Upper lobe of left lung (tissue), 6 donors: Measurements from ENCODE around the gene CPAMD8. TPM values are rescaled to one million over a fixed set of nuclear protein-coding genes. Genes with fewer than 3 reads are reported as not detected.
A peak's percentile ranks its signal among the peaks of the same experiment; 100 is the strongest.

Source experiments
- ATAC-seq, 2 donors: fragments of 200-7000 bp; cut with Tn5 transposase; one replicate each; pipeline ENCODE4 v1.9.1; 2022; ENCODE audit warnings: mild to moderate bottlenecking in 2 of 2, moderate library complexity in 2 of 2; ENCODE audit not compliant: low FRiP score in 2 of 2
- DNase-seq, 2 donors: peaks; one replicate each; pipeline ENCODE4 v3.0.0-alpha.2; 2019 to 2020
- H3K27ac ChIP-seq, 4 donors: fragments of 200-600 bp; sonication (generic); one replicate each; pipeline ENCODE4 v1.5.1; 2016 to 2019
- H3K27me3 ChIP-seq, 4 donors: fragments of 200-600 bp; sonication (generic); one replicate each; pipeline ENCODE4 v1.5.1; 2017 to 2019
- H3K36me3 ChIP-seq, 4 donors: fragments of 200-600 bp; sonication (generic); one replicate each; pipeline ENCODE4 v1.5.1; 2016 to 2019
- H3K4me1 ChIP-seq, 4 donors: fragments of 200-600 bp; sonication (generic); one replicate each; pipeline ENCODE4 v1.5.1; 2018 to 2019
- H3K4me3 ChIP-seq, 4 donors: fragments of 200-600 bp; sonication (generic); one replicate each; pipeline ENCODE4 v1.5.1; 2017 to 2019; ENCODE audit warnings: mild to moderate bottlenecking in 2 of 4, moderate library complexity in 1 of 4
- H3K9me3 ChIP-seq, 4 donors: fragments of 200-600 bp; sonication (generic); one replicate each; pipeline ENCODE4 v1.5.1; 2018 to 2019
- CTCF ChIP-seq, 6 experiments: fragments of 450-650 bp in 4 of 6; fragments of 200-600 bp in 2 of 6; sonication (generic) in 2 of 6; IDR thresholded peaks; one replicate each; pipeline ENCODE4 v1.5.1; 2016 to 2019; ENCODE audit warnings: antibody characterized with exemption in 6 of 6
- EP300 ChIP-seq, 4 donors: sonication (generic); formaldehyde crosslinking; IDR thresholded peaks; one replicate each; pipeline ENCODE4 v1.5.1; 2017; ENCODE audit warnings: antibody characterized with exemption in 4 of 4, control low read depth in 2 of 4
- POLR2A ChIP-seq, 4 donors: fragments of 450-650 bp; IDR thresholded peaks; one replicate each; pipeline ENCODE4 v1.5.1; 2016 to 2017; ENCODE audit warnings: antibody characterized with exemption in 4 of 4, mild to moderate bottlenecking in 2 of 4
- POLR2AphosphoS5 ChIP-seq, 2 donors: sonication (generic); formaldehyde crosslinking; IDR thresholded peaks; one replicate each; pipeline ENCODE4 v1.5.1; 2017; ENCODE audit warnings: antibody characterized with exemption in 2 of 2
- WGBS, 2 donors: methylation state at CpG; one replicate each; pipeline ENCODE4 v1.1.5; 2017 to 2018; 5-methylcytosine and 5-hydroxymethylcytosine counted together
- total RNA-seq, 6 donors: library from RNA; depleted of rRNA in 4 of 6; stranded (reverse); fragments of >200 nt in 4 of 6; gene quantifications; one replicate each; pipeline versions ENCODE4 v1.1.0 to v1.2.1, GENCODE V29; 2016 to 2021
- donor health status: DM: no; HTN: no; CAD: no; lungs with moderate emphysema.
- donor health status: DM: no; HTN: yes; CAD: no; lungs with severe emphysema.

Gene CPAMD8
- total RNA-seq, 6 donors from 2014 or later = 35.8 to 262 (median 61.1) TPM

- ATAC-seq = no peak
- 93 to 95% methylated on average over 3 to 5 of the region's 5 CpGs for WGBS, 2 donors
- H3K4me3 ChIP-seq = no peak overlapping the region
- no peak overlapping the region for H3K27ac ChIP-seq
- H3K9me3 ChIP-seq = peaks cover 0 to 3% (median 0%) of the 10 kb centered on the region in 4 donors
- H3K4me1 ChIP-seq = no peaks in the 10 kb centered on the region
- H3K36me3 ChIP-seq = peaks cover 3 to 53% (median 35%) of the 10 kb centered on the region in 4 donors
- no peaks in the 10 kb centered on the region for H3K27me3 ChIP-seq
- TF ChIP-seq POLR2A (IDR thresholded peaks at IDR 0.05) (no peak), CTCF (IDR thresholded peaks at IDR 0.05) (no peak), POLR2AphosphoS5 (IDR thresholded peaks at IDR 0.05) (no peak), EP300 (IDR thresholded peaks at IDR 0.05) (no peak)
- DNase-seq = no peak
Measured at GRCh38 chr19:17054746-17055145, 28.1 kb upstream of the CPAMD8 start.

GRCh38 chr19:17052439-17052838 lies 25.8 kb upstream of the CPAMD8 start:
- Histone ChIP-seq H3K27ac (no peak overlapping the region), H3K4me1 (peaks cover 0 to 5% (median 0%) of the 10 kb centered on the region in 4 donors), H3K9me3 (no peaks in the 10 kb centered on the region), H3K4me3 (no peak overlapping the region), H3K27me3 (no peaks in the 10 kb centered on the region), H3K36me3 (peaks cover 0 to 37% (median 15%) of the 10 kb centered on the region in 4 donors)
- TF ChIP-seq CTCF (IDR thresholded peaks at IDR 0.05) (peak; percentile 33 to 68 (median 60)), POLR2AphosphoS5 (IDR thresholded peaks at IDR 0.05) (no peak)
- peak in 1 of 2 donors; percentile 30 for DNase-seq
- ATAC-seq = peak; percentile 12 to 65
- 48 to 64% methylated on average over 8 of the region's 8 CpGs for WGBS, 2 donors

- peak in 1 of 2 donors; percentile 51 for DNase-seq
- H3K27me3 ChIP-seq = no peaks in the 10 kb centered on the region
- 81 to 82% methylated on average over 16 to 18 of the region's 18 CpGs for WGBS, 2 donors
- peaks cover 0 to 29% (median 8%) of the 10 kb centered on the region in 4 donors for H3K36me3 ChIP-seq
- TF ChIP-seq EP300 (IDR thresholded peaks at IDR 0.05) = no peak
- H3K27ac ChIP-seq = no peak overlapping the region
- no peaks in the 10 kb centered on the region for H3K9me3 ChIP-seq
- no peak overlapping the region for H3K4me3 ChIP-seq
- peaks cover 0 to 5% (median 0%) of the 10 kb centered on the region in 4 donors for H3K4me1 ChIP-seq
- ATAC-seq = peak in 1 of 2 donors; percentile 66
Measured at GRCh38 chr19:17049711-17050280, 23.2 kb upstream of the CPAMD8 start.

- H3K36me3 ChIP-seq = peaks cover 0 to 27% (median 4%) of the 10 kb centered on the region in 4 donors
- no peak overlapping the region for H3K4me3 ChIP-seq
- no peak for TF ChIP-seq POLR2AphosphoS5 (IDR thresholded peaks at IDR 0.05)
- TF ChIP-seq POLR2A (IDR thresholded peaks at IDR 0.05) = no peak
- TF ChIP-seq EP300 (IDR thresholded peaks at IDR 0.05) = no peak
- no peak for TF ChIP-seq CTCF (IDR thresholded peaks at IDR 0.05)
- no peaks in the 10 kb centered on the region for H3K27me3 ChIP-seq
- no peaks in the 10 kb centered on the region for H3K9me3 ChIP-seq
- no peak for DNase-seq
- 91% methylated on average over 15 to 16 of the region's 16 CpGs for WGBS, 2 donors
- ATAC-seq = no peak
- peaks cover 0 to 5% (median 0%) of the 10 kb centered on the region in 4 donors for H3K4me1 ChIP-seq
- H3K27ac ChIP-seq = no peak overlapping the region
Measured at GRCh38 chr19:17048885-17049453, 22.4 kb upstream of the CPAMD8 start.

- Histone ChIP-seq H3K9me3 (no peaks in the 10 kb centered on the region), H3K36me3 (peaks cover 0 to 11% (median 0%) of the 10 kb centered on the region in 4 donors), H3K27ac (no peak overlapping the region), H3K27me3 (no peaks in the 10 kb centered on the region), H3K4me1 (peaks cover 7 to 18% (median 8%) of the 10 kb centered on the region in 4 donors), H3K4me3 (no peak overlapping the region)
- TF ChIP-seq EP300 (IDR thresholded peaks at IDR 0.05) (no peak), POLR2A (IDR thresholded peaks at IDR 0.05) (no peak), POLR2AphosphoS5 (IDR thresholded peaks at IDR 0.05) (no peak), CTCF (IDR thresholded peaks at IDR 0.05) (no peak)
- DNase-seq = no peak
- 91 to 100% methylated on average over 3 to 5 of the region's 5 CpGs for WGBS, 2 donors
- no peak for ATAC-seq
Measured at GRCh38 chr19:17045907-17046502, 19.4 kb upstream of the CPAMD8 start.
